T-helper 2 cell treated with Interferon-gamma antibody and Interleukin-4, amounts not matched to agents 5 μg/mL and 100 μg/mL, for 36 hours (primary cell): Measurements from ENCODE around the gene DNAI2.

ENCODE experiments used
- DNase-seq: peaks from one replicate; pipeline ENCODE4 v3.0.0; 2021; ENCODE audit warnings: low spot score
- H3K27ac Mint-ChIP-seq: one replicate; pipeline ENCODE4 v1.8.0; 2021; ENCODE audit warnings: mild to moderate bottlenecking, mixed read lengths
- H3K27me3 Mint-ChIP-seq: one replicate; pipeline ENCODE4 v1.8.0; 2021; ENCODE audit warnings: low read depth, mixed read lengths
- H3K36me3 Mint-ChIP-seq: one replicate; pipeline ENCODE4 v1.8.0; 2021; ENCODE audit warnings: low read depth, mixed read lengths
- H3K4me1 Mint-ChIP-seq: one replicate; pipeline ENCODE4 v1.8.0; 2021; ENCODE audit warnings: low read depth, mixed read lengths
- H3K4me3 Mint-ChIP-seq: one replicate; pipeline ENCODE4 v1.8.0; 2022; ENCODE audit warnings: mild to moderate bottlenecking, moderate library complexity, mixed read lengths
- H3K9me3 Mint-ChIP-seq: one replicate; pipeline ENCODE4 v1.8.0; 2021; ENCODE audit warnings: mixed read lengths

Gene DNAI2

DNA sequence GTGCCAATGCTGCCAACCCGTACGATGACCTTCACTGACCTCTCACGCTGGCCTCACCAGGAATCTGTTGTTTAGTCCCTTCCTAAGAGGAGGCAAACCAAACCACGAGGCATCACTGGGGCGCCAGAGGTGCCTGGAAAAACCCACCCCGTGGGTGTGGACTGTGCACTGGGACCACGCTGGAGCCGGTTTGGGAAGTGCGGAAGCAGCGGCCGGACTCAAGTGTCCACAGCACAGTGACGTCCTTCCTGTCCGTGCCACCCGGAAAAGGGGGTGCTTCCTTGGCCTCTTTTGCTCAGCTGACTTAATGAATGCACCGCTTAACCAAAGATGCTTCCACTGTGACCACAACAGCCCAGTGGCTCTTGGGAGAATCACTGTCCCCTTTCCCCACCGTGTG, 43.0 kb downstream of the DNAI2 start:
- H3K9me3 Mint-ChIP-seq: peaks cover 8% of the 10 kb centered on the region
- no peaks in the 10 kb centered on the region for H3K36me3 Mint-ChIP-seq
- H3K4me3 Mint-ChIP-seq: no peak overlapping the region
- no peak for DNase-seq
- H3K4me1 Mint-ChIP-seq: no peaks in the 10 kb centered on the region
- H3K27me3 Mint-ChIP-seq: peaks cover 12% of the 10 kb centered on the region
- H3K27ac Mint-ChIP-seq: no peak overlapping the region

DNA sequence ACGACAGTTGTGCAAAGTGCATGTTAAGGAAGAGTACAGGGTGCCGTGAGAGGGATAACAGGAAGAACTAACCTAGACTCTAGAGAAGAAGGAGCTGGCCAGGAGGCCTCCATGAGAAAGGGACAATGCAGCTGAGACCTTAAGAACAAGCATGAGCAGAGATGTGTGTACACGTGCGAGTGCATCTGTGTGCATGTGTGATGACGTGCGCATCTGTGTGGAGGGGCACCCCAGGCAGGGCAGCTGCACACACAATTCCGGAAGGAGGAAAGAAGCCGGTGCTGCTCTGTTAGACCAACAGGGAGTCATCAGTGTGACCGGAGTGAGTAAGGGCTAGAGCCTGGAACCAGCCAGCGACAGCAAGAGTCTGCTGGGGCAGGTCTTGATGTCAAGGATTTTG, 44.4 kb downstream of the DNAI2 start:
- no peak for DNase-seq
- H3K36me3 Mint-ChIP-seq: no peaks in the 10 kb centered on the region
- no peaks in the 10 kb centered on the region for H3K9me3 Mint-ChIP-seq

DNA sequence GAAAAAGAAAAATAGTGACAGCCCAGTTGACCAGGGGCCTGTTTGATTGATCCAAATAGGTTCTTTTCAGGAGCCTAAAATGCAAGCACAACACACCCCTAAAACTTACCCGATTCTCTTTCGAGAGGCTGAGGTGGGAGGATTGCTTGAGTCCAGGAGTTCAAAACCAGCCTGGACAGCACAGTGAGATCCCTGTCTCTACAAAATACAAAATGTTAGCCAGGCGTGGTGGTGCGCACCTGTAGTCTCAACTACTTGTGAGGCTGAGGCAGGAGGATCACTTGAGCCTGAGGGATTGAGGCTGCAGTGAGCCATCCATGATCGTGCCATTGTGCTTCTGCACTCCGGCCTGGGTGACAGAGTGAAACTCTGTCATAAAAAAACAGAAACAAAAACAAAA, 50.5 kb downstream of the DNAI2 start:
- Mint-ChIP-seq H3K9me3 (no peaks in the 10 kb centered on the region), H3K4me3 (no peak overlapping the region), H3K4me1 (peaks cover 16% of the 10 kb centered on the region), H3K27ac (no peak overlapping the region), H3K27me3 (peaks cover 45% of the 10 kb centered on the region), H3K36me3 (peaks cover 3% of the 10 kb centered on the region)
- no peak for DNase-seq

More for the DNA sequence above, 44.4 kb downstream of the DNAI2 start:
- Mint-ChIP-seq H3K4me1 (no peaks in the 10 kb centered on the region), H3K4me3 (no peak overlapping the region), H3K27ac (no peak overlapping the region), H3K27me3 (peaks cover 19% of the 10 kb centered on the region)

DNA sequence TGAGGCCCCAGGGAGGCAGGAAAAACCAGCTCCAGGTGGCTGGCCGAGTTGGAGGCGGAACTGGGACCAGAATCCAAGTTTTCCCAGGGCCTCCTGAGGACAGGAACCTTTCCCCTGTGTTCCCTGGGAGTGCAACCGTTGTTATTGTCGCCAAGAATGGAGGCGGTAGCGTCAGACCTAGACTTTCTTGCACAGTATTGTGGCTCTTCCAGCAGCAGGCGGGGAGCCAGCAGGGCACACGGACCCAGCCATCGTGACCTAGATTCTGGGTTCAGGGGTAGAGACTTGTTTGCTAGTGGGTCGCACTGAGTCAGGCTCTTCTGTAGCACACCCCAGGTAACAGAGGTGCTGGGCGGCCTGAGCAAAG, 51.3 kb downstream of the DNAI2 start:
- H3K27me3 Mint-ChIP-seq: peaks cover 45% of the 10 kb centered on the region
- DNase-seq: no peak
- no peaks in the 10 kb centered on the region for H3K9me3 Mint-ChIP-seq
- H3K36me3 Mint-ChIP-seq: peaks cover 4% of the 10 kb centered on the region
- H3K27ac Mint-ChIP-seq: no peak overlapping the region
- H3K4me3 Mint-ChIP-seq: peak overlapping the region; percentile 34
- H3K4me1 Mint-ChIP-seq: peaks cover 18% of the 10 kb centered on the region

DNA sequence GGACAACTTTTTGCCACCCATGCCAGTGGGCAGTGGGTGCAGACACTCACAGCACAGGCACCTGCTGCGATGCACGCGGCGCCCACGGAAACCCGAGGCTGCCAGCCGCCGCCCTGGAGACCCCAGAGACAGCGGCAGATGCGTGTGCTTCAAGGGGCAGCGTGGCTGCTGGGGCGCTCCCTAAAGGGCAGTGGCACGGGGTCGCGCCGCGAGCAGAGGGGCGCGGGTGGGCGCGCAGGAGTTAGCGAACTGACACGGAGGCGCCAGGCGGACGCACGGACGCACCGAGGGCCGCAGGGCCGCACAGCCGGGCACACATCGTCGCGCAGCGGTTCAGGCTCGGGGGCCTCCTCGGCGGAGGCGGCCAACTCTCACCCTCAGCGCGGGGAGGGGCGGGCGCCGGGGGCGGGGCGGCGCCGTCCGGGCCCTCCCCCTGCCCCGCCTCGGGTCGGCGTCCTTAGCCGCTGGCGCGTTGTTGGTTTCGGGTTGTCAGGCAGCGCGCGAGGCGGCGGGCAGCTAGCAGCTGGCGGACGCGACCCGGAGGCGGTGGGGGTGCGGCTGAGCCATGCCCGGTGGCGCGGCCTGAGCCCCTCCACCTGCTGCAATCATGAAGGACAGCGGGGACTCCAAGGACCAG, 51.8 kb downstream of the DNAI2 start, which contains the start of gene KIF19:
KIF19 (plus strand) TSS at position 484 of the 637 bp plus-strand sequence; CDS start at position 608, 124 bp downstream.
- DNase-seq: peak; percentile 59
- Mint-ChIP-seq H3K4me3 (peak within 1 kb of the TSS; percentile 51), H3K36me3 (peaks cover 4% of the 10 kb centered on the region), H3K27me3 (peaks cover 43% of the 10 kb centered on the region), H3K4me1 (peaks cover 18% of the 10 kb centered on the region), H3K9me3 (no peaks in the 10 kb centered on the region), H3K27ac (no peak within 1 kb of the TSS)

DNA sequence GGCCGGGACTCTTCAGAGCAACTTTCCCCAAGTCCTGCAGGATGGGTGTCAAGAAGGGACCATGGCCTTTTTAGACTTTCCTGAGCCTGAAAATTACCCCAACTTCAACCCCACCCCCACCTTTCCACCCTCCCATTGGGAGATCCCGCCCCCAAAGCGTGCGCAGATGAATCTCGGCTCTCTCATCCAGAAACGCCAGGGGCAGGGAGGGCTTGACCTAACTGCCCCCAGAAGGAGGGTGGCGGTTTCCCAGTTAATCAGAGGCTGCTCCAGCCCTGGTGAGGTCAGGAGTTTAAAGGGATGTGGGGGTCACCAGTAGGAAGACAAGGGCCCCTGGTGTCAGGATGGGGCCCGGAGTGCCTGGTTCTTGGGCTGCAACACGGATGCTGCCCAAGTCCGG, 52.5 kb downstream of the DNAI2 start:
- Mint-ChIP-seq H3K4me3 (peak overlapping the region; percentile 51), H3K36me3 (peaks cover 4% of the 10 kb centered on the region), H3K27ac (no peak overlapping the region), H3K27me3 (peaks cover 38% of the 10 kb centered on the region), H3K9me3 (no peaks in the 10 kb centered on the region), H3K4me1 (peaks cover 18% of the 10 kb centered on the region)
- no peak for DNase-seq

DNA sequence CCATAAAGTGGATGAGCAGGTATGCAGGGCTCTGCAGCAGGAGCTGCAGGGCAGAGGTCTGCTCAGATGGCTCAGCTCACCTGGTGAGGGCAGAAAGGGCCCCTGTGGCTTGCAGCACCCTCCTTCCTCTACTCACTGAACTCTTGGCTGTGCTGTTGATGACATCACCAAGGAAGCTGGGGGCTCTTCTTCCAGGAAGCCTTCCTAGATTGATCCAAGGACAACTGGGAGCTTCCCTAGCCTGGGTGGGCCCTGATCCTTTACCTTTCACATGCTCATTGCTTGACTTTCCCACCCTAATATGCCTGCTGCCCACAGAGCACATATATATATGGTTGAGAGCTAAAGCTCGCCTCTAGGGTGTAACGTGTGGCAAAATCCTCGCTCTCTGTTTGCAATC, 54.5 kb downstream of the DNAI2 start:
- H3K27ac Mint-ChIP-seq: no peak overlapping the region
- peaks cover 26% of the 10 kb centered on the region for H3K27me3 Mint-ChIP-seq
- peaks cover 20% of the 10 kb centered on the region for H3K4me1 Mint-ChIP-seq
- no peak overlapping the region for H3K4me3 Mint-ChIP-seq
- no peaks in the 10 kb centered on the region for H3K9me3 Mint-ChIP-seq
- DNase-seq: no peak
- H3K36me3 Mint-ChIP-seq: peaks cover 4% of the 10 kb centered on the region

DNA sequence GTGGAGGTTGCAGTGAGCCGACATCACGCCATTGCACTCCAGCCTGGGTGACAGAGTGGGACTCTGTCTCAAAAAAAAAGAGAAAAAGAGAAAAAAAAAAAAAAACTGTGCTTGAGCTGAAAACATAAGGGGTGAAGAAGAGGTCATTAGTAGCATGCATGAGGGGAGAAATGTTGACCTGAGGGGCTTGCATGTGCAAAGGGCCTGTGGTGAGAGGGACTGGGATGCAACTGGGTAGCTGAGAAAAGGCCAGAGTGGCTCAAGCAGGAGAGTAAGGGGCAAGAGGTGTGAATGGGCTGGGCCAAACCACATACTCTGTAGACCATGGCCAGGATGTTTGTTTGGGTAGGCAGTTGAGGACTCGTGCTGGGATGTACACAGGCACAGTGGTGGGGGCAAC, 55.3 kb downstream of the DNAI2 start:
- Mint-ChIP-seq H3K27me3 (peaks cover 21% of the 10 kb centered on the region), H3K9me3 (no peaks in the 10 kb centered on the region), H3K4me1 (peaks cover 21% of the 10 kb centered on the region), H3K36me3 (peaks cover 4% of the 10 kb centered on the region), H3K27ac (peak overlapping the region; percentile 72), H3K4me3 (no peak overlapping the region)
- DNase-seq: no peak

DNA sequence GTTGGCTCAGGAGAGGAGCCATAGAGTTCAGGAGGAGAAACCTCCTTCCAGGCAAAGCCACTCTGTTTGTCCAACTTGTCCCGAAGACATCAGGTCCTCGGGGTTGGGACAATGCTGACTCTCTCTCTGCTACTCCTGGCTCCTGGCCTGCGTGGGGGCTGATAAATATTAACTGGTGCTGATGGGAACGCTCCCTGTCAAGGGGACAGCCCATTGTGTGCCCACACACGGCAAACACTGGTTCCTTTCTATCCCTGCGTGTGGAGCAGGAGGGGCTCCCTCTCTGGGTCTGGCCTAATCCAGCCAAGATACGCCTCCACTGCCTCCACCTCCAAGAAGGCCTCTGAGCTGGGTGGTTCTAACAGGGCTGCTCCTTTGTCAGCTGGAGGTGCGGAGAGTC, 56.4 kb downstream of the DNAI2 start:
- Mint-ChIP-seq H3K27ac (no peak overlapping the region), H3K36me3 (peaks cover 4% of the 10 kb centered on the region), H3K27me3 (peaks cover 11% of the 10 kb centered on the region), H3K4me1 (peaks cover 24% of the 10 kb centered on the region), H3K9me3 (no peaks in the 10 kb centered on the region), H3K4me3 (no peak overlapping the region)
- DNase-seq: no peak

DNA sequence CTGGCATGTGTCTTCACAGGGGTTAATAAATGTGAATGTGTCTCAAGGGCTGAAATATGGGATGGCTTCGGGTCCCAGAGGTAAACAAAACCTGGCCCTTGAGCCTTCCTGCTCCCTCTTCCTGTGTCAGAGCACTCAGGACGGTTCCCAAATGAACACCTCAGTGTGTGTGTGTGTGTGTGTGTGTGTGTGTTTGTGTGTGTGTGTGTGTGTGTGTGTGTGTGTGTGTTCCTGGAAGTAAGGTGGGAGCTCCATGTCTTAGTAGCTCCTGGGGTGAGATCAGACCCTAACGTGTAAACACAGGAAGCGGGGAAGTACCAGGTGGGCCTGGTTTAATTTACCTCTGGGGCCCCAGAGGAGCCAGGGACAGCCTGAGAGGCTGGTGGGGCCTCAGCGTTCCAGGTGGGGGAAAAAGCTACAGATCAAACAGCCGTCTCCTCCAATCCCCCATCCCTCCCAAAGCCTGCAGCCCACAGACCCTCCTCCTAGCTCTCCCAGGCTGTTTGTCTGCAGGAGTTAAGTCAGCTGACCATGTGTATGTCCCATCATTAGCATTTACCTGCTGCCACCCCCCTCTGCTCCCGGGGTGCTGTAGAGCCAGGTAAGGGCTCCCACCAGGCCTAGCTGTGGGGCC, 58.1 kb downstream of the DNAI2 start:
- Mint-ChIP-seq H3K4me1 (peaks cover 21% of the 10 kb centered on the region), H3K27ac (no peak overlapping the region), H3K9me3 (no peaks in the 10 kb centered on the region), H3K27me3 (peaks cover 6% of the 10 kb centered on the region), H3K36me3 (peaks cover 4% of the 10 kb centered on the region), H3K4me3 (no peak overlapping the region)
- DNase-seq: no peak

DNA sequence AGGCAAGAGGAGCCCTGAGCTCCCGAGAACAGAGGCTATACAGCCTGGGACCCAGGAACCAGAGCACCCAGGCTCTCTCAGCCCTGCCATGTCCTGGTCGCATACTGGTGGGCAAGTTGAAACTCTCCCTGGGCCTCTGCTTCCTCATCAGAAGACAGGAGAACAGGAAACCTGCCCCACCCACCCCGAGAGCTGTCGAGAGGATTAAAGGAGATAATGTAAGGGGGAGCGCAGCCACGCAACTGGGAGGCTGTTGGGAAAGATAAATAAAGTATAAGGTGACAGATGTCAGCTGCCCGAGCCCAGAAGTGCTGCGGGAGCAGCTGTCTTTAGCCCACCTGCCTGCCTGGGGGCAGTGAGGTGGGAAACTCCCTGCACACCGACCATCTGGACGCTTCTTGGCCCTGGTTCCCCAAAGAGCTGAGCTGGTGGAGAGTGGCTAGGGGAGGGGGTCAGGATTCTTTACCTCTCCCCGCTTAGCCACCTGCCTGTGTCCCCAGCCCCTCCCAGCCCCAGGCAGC, 58.8 kb downstream of the DNAI2 start:
- H3K27ac Mint-ChIP-seq: no peak overlapping the region
- no peak overlapping the region for H3K4me3 Mint-ChIP-seq
- H3K36me3 Mint-ChIP-seq: peaks cover 4% of the 10 kb centered on the region
- no peak for DNase-seq
- H3K9me3 Mint-ChIP-seq: no peaks in the 10 kb centered on the region
- H3K4me1 Mint-ChIP-seq: peaks cover 21% of the 10 kb centered on the region
- peaks cover 6% of the 10 kb centered on the region for H3K27me3 Mint-ChIP-seq

DNA sequence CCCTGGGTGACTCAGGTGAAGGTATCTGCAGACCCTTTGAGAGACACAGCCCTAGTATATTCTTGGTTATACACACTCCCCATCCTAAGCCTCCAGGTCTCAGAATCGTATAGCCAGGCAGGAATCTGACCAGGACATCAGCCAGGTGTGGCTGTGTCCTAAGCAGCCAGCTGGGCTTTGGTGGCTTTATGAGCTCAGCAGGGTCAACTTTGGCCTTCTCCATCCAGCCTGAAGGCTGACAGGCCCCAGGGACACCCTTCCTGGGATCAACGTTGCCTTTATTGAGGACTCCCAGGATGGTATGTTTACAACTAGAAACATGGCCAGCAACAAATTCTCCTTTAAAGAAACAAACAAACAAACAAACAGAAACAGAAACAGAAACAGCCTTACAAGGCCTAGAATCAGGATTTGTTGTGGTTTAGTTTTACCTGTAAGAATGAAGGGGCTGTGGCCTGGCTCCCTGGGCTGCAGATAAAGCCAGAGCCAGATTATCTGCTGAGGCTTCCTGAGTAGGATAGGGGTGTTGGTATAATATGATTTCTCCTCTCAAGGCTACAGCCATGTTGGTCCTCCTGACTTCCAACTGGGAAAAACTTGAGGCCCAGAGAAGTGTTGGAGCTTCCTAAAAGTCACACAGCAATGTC, 60.5 kb downstream of the DNAI2 start:
- Mint-ChIP-seq H3K9me3 (no peaks in the 10 kb centered on the region), H3K36me3 (peaks cover 1% of the 10 kb centered on the region), H3K4me3 (no peak overlapping the region), H3K4me1 (peaks cover 11% of the 10 kb centered on the region), H3K27ac (no peak overlapping the region), H3K27me3 (peaks cover 3% of the 10 kb centered on the region)
- no peak for DNase-seq

DNA sequence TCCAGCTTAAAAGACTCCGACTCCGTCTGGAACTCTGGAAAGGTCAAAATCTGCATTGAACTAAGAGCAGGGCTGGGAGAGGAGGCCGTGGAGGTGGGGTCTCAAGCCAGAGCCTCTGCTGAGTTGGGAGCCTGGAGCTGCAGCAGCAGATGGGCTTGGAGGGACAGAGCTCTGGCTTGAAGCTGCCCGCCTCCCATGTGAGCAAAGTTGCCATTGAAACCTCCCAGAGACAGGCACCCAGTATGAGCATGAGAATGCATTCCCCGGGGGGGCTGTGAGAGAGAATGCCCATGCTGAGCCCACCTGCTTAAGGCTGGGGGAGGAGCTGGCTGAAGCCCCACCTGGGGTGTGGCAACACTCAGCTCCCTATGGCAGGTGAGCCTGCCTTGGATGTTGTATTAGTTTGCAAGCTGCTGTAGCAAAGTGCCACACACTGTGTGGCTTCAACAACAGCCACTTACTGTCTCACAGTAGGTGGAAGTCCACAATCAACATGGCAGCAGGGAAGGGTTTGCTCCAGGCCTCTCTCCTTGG, 61.6 kb downstream of the DNAI2 start:
- no peak overlapping the region for H3K27ac Mint-ChIP-seq
- DNase-seq: no peak
- no peaks in the 10 kb centered on the region for H3K9me3 Mint-ChIP-seq
- peaks cover 3% of the 10 kb centered on the region for H3K27me3 Mint-ChIP-seq
- peaks cover 8% of the 10 kb centered on the region for H3K4me1 Mint-ChIP-seq
- no peaks in the 10 kb centered on the region for H3K36me3 Mint-ChIP-seq
- no peak overlapping the region for H3K4me3 Mint-ChIP-seq

DNA sequence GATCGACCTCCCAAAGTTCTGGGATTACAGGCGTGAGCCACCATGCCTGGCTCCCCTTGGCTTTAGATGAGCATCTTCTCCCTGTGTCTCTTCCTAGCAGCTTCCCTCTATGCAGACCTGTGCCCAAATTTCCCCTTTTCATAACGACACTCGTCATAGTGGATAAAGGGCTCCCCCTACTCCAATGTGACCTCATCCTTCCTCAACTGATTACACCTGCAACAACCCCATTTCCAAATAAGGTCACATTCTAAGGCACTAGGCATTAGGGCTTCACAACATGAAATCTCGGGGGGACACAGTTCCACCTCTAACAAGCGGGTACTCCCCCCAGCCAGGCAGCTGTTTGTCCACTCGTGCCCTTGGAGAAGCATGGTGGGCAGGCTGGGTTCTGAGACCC, 62.3 kb downstream of the DNAI2 start:
- H3K9me3 Mint-ChIP-seq: no peaks in the 10 kb centered on the region
- H3K27ac Mint-ChIP-seq: no peak overlapping the region
- H3K4me1 Mint-ChIP-seq: peaks cover 8% of the 10 kb centered on the region
- DNase-seq: no peak
- no peak overlapping the region for H3K4me3 Mint-ChIP-seq
- H3K27me3 Mint-ChIP-seq: peaks cover 3% of the 10 kb centered on the region
- no peaks in the 10 kb centered on the region for H3K36me3 Mint-ChIP-seq
